IMR-90 (cell line): ENCODE results near the gene C11orf68. TPM values are rescaled to one million over a fixed set of nuclear protein-coding genes. Genes with fewer than 3 reads are reported as not detected.

ENCODE experiments used
- MAFK ChIP-seq: IDR thresholded peaks from 2 replicates; pipeline ENCODE4 v1.6.1; 2012; ENCODE audit warnings: low read depth, low read length, improper control_type of control experiment
- polyA plus RNA-seq, 3 experiments: library from polyadenylated mRNA; depleted of rRNA; stranded (reverse); fragments of >200 nt; gene quantifications; 2 replicates each; pipeline ENCODE4 v1.2.3, GENCODE V29; 2012; ENCODE audit warnings: low replicate concordance in 1 of 3
- total RNA-seq: library from RNA; depleted of rRNA; stranded (reverse); fragments of >200 nt; gene quantifications from 2 replicates; pipeline ENCODE4 v1.2.3, GENCODE V29; 2012
- TF ChIP-seq, protein P1 (sequence below): conservative IDR thresholded peaks from 2 replicates; pipeline ENCODE4 v1.5.1; 2012; ENCODE audit warnings: mild to moderate bottlenecking, low read depth, low read length, improper control_type of control experiment

Gene C11orf68
- total and polyA plus RNA-seq, 2 of the 4 experiments (the other 2 are of a cell fraction) = 20.3 to 104 TPM

DNA sequence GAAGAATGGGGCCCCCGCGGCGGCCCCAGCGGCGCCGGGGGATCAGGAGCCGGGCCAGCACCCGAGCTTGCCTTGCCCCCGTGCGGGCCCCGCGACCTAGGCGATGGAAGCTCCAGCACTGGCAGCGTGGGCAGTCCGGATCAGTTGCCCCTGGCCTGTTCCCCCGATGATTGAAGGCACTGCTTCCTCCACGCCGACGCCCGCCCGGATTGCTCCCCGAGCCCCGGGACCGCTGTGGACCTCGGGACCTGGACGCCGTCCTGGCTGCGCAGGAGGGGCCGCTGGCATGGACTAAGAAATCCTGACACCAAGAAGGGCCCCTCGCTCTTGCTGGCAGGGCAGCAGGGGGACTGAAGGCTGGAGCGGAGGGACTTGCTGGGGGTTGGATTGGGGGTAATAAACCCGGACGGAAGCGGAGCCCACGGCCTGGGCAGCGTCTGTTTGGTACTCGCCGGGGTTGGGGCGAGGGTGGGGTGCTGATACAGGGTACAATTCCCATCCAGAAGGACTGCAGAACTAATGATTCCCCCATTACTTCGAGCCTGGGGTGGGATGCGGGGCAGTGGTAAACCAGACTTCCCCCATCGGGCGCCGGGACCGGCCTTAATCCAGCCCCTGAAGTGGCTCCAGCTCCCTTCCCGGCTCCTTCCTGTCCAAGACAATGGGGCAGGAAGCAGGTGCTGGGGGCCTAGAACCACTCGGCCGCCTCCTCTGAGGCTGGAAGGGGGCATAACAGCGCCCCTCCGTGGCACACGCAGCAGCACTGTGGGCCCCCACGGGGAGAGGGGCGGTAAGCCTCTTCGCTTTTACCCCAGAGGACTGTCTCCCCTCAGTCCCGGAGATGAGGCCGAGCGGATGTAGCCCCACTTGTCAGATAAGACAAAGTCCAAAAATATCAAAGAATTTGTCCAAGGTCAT is 27.4 kb downstream of the C11orf68 start (continued):
- TF ChIP-seq, protein P1, sequence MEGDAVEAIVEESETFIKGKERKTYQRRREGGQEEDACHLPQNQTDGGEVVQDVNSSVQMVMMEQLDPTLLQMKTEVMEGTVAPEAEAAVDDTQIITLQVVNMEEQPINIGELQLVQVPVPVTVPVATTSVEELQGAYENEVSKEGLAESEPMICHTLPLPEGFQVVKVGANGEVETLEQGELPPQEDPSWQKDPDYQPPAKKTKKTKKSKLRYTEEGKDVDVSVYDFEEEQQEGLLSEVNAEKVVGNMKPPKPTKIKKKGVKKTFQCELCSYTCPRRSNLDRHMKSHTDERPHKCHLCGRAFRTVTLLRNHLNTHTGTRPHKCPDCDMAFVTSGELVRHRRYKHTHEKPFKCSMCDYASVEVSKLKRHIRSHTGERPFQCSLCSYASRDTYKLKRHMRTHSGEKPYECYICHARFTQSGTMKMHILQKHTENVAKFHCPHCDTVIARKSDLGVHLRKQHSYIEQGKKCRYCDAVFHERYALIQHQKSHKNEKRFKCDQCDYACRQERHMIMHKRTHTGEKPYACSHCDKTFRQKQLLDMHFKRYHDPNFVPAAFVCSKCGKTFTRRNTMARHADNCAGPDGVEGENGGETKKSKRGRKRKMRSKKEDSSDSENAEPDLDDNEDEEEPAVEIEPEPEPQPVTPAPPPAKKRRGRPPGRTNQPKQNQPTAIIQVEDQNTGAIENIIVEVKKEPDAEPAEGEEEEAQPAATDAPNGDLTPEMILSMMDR = peak; percentile 30; the same call in 1 of the 2 replicates
- no peak for TF ChIP-seq MAFK
